SH-SY5Y (cell line): ENCODE results near the gene TMPRSS3.

Source experiments
- GATA2 ChIP-seq: IDR thresholded peaks from 2 replicates; pipeline ENCODE4 v1.6.1; 2011; ENCODE audit warnings: mild to moderate bottlenecking, low read depth, low read length
- GATA3 ChIP-seq: IDR thresholded peaks from 2 replicates; pipeline ENCODE4 v1.6.1; 2011; ENCODE audit warnings: low read depth, mild to moderate bottlenecking, low read length, moderate library complexity

- TF ChIP-seq GATA2 (no peak), GATA3 (no peak)
These were observed 33.7 kb downstream of the TMPRSS3 start for GRCh38 chr21:42362198-42362597.
